NCI-H69 (cell line): ENCODE data around the gene SLC7A6OS.
A peak's percentile ranks its signal among the peaks of the same experiment; 100 is the strongest.

Experiments
- DNase-seq: peaks from one replicate; lab custom pipeline; 2025; lab: John Stamatoyannopoulos, UW

Gene SLC7A6OS

GRCh38 chr16:68344252-68344651 lies 33.5 kb upstream of the SLC7A6OS start:
- no peak for DNase-seq

- DNase-seq = no peak
These were observed 32.4 kb upstream of the SLC7A6OS start for GRCh38 chr16:68343137-68343536.

- DNase-seq = no peak
These were observed 31.9 kb upstream of the SLC7A6OS start for GRCh38 chr16:68342620-68343019.

GRCh38 chr16:68339214-68339613 lies 28.5 kb upstream of the SLC7A6OS start:
- DNase-seq = no peak

GRCh38 chr16:68338326-68339119 lies 27.8 kb upstream of the SLC7A6OS start:
- no peak for DNase-seq

GRCh38 chr16:68335175-68335574 lies 24.4 kb upstream of the SLC7A6OS start:
- DNase-seq = no peak

- DNase-seq = no peak
These were observed 21.8 kb upstream of the SLC7A6OS start for GRCh38 chr16:68332411-68333121.

GRCh38 chr16:68331879-68332410 lies 21.2 kb upstream of the SLC7A6OS start:
- no peak for DNase-seq

GRCh38 chr16:68328860-68329390 lies 18.2 kb upstream of the SLC7A6OS start:
- DNase-seq = no peak

GRCh38 chr16:68328151-68328859 lies 17.6 kb upstream of the SLC7A6OS start:
- DNase-seq = peak; percentile 85

GRCh38 chr16:68324780-68325357 lies 14.1 kb upstream of the SLC7A6OS start:
- DNase-seq = no peak

- no peak for DNase-seq
These were observed 13.6 kb upstream of the SLC7A6OS start for GRCh38 chr16:68324336-68324735.

GRCh38 chr16:68319185-68319908 lies 8.6 kb upstream of the SLC7A6OS start:
- no peak for DNase-seq

GRCh38 chr16:68313116-68313515 lies 2.4 kb upstream of the SLC7A6OS start:
- no peak for DNase-seq

- DNase-seq = no peak
These were observed 341 bp downstream of the SLC7A6OS start for GRCh38 chr16:68310437-68310773.

GRCh38 chr16:68309799-68310198 lies 947 bp downstream of the SLC7A6OS start:
- DNase-seq = no peak

- no peak for DNase-seq
These were observed 4.1 kb downstream of the SLC7A6OS start for GRCh38 chr16:68306633-68307032.

- no peak for DNase-seq
These were observed 9.8 kb downstream of the SLC7A6OS start for GRCh38 chr16:68300734-68301459.

- no peak for DNase-seq
These were observed 10.9 kb downstream of the SLC7A6OS start for GRCh38 chr16:68299571-68300453.
